GM21786 (cell line): ENCODE measurements around the gene CTNNA1.
"Not testable (repeated sequence)": the region's sequence is repeated elsewhere in the genome, so short reads cannot be mapped to it uniquely, and the experiment has no call there.

Source experiments
- ATAC-seq: cut with Tn5 transposase; IDR thresholded peaks from one replicate; pipeline ENCODE4 v1.9.1; 2021; ENCODE audit not compliant: unreplicated experiment

CTNNA1 gene

GRCh38 chr5:138895918-138896317 is 142.7 kb downstream of the CTNNA1 start:
- ATAC-seq, result no peak

GRCh38 chr5:138898299-138898698 is 145.1 kb downstream of the CTNNA1 start:
- no peak for ATAC-seq

- no peak for ATAC-seq
Observed at GRCh38 chr5:138898742-138899141, 145.5 kb downstream of the CTNNA1 start.

GRCh38 chr5:138900281-138900965 is 147.2 kb downstream of the CTNNA1 start:
- ATAC-seq, result no peak

GRCh38 chr5:138901716-138902115 is 148.5 kb downstream of the CTNNA1 start:
- no peak for ATAC-seq

DNA sequence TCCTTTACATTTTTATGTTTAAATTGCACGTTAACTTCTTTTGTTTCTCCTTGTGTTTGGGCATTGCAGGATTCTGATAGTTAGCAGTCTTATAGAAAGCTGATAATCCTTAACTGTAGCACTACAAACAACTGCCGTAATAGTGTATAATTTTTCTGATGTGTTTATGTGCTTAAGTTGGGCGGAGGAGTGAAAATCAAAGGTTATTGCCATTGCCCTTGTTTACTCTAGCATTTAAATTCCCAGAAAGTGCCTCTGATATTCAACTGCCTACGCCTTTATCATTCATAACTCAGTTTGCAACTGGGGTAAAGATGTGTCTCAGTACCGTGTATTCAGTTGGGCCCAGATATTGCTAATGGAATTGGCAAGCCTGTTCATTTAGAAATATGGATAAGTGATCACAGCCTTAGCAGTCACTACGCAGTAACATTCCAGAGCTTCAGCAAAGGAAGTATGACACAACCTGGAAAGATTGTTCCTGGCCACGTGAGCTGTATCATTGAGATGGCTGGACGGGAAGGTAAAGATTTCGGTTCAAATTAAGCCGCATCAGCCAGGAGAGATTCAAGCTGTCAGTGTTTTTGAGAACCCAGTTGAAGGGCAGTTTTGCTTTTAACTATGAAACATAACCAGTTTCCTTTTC is 150.0 kb downstream of the CTNNA1 start:
- no peak for ATAC-seq

GRCh38 chr5:138905541-138905940 is 152.3 kb downstream of the CTNNA1 start:
- ATAC-seq, result no peak

DNA sequence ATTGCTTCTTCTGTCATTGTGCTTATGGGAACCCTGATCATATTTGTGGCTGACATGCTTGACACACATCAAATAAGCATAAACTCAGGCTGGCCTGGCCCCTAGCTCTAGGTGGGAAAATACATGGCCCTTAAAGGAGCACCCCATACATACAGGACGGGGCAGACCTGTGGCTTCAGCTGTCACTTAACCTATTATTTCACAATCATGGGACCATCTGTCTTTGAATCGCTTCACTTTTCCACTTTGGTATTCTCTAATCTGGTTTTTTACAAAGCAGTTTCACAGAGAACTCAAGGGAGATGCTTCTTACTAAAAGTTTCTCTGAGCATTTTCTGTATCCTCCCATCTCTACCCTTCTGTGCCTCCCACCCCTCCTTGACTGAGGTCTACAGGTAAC is 156.5 kb downstream of the CTNNA1 start:
- ATAC-seq, result no peak

- no peak for ATAC-seq
Observed at GRCh38 chr5:138910546-138911185, 157.4 kb downstream of the CTNNA1 start.

DNA sequence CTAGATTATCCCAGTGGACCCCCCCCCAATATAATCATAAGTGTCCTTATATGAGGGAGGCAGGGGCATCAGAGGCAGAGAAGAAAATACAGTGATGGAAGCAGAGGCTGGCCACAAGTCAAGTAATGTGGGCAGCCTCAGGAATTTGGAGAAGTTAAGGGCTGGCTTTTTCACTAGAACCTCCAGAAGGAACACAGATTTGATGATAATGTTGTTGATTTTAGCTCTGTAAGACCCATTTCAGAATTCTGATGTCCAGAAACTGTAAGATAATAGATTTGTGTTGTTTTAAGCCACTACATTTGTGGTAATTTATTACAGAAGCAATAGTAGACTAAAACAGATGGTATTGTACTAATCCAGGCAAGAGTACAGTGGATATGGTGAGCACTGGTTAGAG is 158.2 kb downstream of the CTNNA1 start:
- ATAC-seq, result no peak

- no peak for ATAC-seq
Observed at GRCh38 chr5:138912093-138912492, 158.9 kb downstream of the CTNNA1 start.

GRCh38 chr5:138913773-138914172 is 160.5 kb downstream of the CTNNA1 start:
- ATAC-seq, result no peak

DNA sequence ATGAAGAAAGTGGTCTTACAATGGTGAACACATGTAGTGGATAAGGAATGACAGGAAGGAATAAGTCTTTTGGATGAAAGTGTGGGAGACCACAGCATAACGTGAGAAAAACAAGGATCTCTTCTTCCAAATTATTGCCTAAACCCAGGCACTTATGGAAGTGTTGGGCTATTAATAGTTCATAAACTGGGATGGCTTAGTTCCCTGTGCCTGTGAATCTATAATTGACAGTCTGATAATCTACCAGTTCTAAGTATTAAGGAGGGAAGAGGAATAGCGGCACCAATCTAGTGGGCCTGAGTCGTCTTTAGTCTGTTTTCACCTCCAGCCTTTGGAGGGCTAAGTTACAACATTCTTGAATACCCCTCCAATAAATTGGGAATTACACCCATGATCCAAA is 161.1 kb downstream of the CTNNA1 start:
- ATAC-seq, result no peak

GRCh38 chr5:138918686-138919085 is 165.5 kb downstream of the CTNNA1 start:
- no peak for ATAC-seq

DNA sequence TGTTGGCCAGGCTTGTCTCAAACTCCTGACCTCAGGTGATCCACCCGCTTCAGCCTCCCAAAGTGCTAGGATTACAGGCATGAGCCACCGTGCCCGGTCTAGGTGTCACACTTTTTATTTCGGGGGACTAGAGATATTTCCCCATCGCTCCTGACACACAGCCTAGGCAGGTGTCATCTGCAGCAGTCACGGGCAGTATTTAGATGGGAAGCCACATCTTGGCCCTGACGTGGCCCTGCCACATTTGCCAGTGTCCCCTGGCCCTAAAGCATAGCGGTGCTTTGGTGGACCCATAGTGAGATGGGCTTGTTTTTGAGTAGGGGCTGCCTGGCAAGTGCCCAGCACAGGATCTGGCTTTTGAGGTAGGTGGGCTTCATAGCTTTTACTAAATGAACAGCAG is 167.0 kb downstream of the CTNNA1 start:
- no peak for ATAC-seq

- ATAC-seq, result not testable (repeated sequence)
Observed at GRCh38 chr5:138921362-138921761, 168.1 kb downstream of the CTNNA1 start.

- peak; percentile 93 for ATAC-seq
Observed at GRCh38 chr5:138922494-138922893, 169.3 kb downstream of the CTNNA1 start.

DNA sequence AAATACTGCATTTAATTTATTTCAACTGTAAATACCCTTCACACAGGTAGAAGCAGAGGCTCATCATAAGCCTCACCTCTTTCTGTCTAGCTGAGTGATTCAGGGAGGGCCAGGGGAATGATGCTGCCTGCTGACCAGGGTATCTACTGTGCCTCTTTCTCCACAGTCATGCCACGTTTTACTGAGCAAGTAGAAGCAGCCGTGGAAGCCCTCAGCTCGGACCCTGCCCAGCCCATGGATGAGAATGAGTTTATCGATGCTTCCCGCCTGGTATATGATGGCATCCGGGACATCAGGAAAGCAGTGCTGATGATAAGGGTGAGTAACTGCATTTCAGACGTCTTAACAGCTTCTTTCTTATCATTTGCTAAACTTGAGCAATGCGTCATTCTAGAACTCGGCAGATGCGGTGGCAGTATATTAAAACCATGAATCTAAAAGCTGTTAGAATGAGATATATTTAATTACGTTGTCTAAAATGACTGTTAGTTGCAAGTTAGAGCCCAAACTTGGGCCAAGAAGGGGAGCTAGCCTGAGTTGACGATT is 171.9 kb downstream of the CTNNA1 start:
- ATAC-seq, result no peak

DNA sequence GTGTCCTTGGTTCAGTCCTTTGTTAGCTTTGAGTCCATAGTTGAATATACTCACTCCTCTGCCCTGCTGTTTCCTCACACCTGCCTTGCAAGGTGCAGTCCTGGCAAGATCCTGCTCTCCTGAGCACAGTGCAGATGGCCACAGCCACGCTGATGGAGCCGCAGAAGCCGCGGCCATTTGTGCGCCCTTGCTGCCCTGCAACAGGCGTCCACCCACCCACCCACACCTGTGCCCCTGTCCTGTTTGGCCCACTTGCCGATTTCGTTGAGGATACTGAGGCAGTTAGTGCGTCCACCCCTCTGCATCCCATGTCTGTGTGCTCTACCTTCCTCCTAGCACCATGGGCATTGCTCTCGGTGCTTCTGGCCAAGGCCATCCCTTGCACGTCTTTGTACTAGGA is 173.0 kb downstream of the CTNNA1 start:
- ATAC-seq, result no peak

GRCh38 chr5:138926688-138927448 is 173.6 kb downstream of the CTNNA1 start:
- ATAC-seq, result no peak

GRCh38 chr5:138927544-138927943 is 174.3 kb downstream of the CTNNA1 start:
- no peak for ATAC-seq
